HG03460 (cell line): Measurements from ENCODE around the gene RBMS1.
"Not testable (repeated sequence)": the region's sequence is repeated elsewhere in the genome, so short reads cannot be mapped to it uniquely, and the experiment has no call there.

Source experiments
- ATAC-seq: cut with Tn5 transposase; IDR thresholded peaks from one replicate; pipeline ENCODE4 v1.9.1; 2021; ENCODE audit not compliant: unreplicated experiment

RBMS1 gene

GRCh38 chr2:160502478-160502877 lies 8.9 kb upstream of the RBMS1 start:
- ATAC-seq = no peak

GRCh38 chr2:160501370-160501769 lies 7.8 kb upstream of the RBMS1 start:
- no peak for ATAC-seq

- no peak for ATAC-seq
These were observed 6.3 kb upstream of the RBMS1 start for GRCh38 chr2:160499865-160500264.

- no peak for ATAC-seq
These were observed 4.5 kb upstream of the RBMS1 start for GRCh38 chr2:160498137-160498536.

- no peak for ATAC-seq
These were observed 616 bp upstream of the RBMS1 start for GRCh38 chr2:160494201-160494644.

GRCh38 chr2:160492401-160493226 lies 993 bp downstream of the RBMS1 start:
- ATAC-seq = no peak

GRCh38 chr2:160491911-160492371 lies 1.7 kb downstream of the RBMS1 start:
- ATAC-seq = no peak

- no peak for ATAC-seq
These were observed 2.6 kb downstream of the RBMS1 start for GRCh38 chr2:160490733-160491685.

GRCh38 chr2:160489111-160489510 lies 4.5 kb downstream of the RBMS1 start:
- no peak for ATAC-seq

GRCh38 chr2:160488289-160488688 lies 5.3 kb downstream of the RBMS1 start:
- not testable (repeated sequence) for ATAC-seq

GRCh38 chr2:160486341-160486740 lies 7.3 kb downstream of the RBMS1 start:
- ATAC-seq = no peak

GRCh38 chr2:160484859-160485520 lies 8.6 kb downstream of the RBMS1 start:
- ATAC-seq = no peak

- ATAC-seq = no peak
These were observed 10.9 kb downstream of the RBMS1 start for GRCh38 chr2:160482673-160483072.

GRCh38 chr2:160479269-160479668 lies 14.3 kb downstream of the RBMS1 start:
- ATAC-seq = no peak

- no peak for ATAC-seq
These were observed 14.9 kb downstream of the RBMS1 start for GRCh38 chr2:160478660-160479059.

GRCh38 chr2:160477032-160477431 lies 16.6 kb downstream of the RBMS1 start:
- ATAC-seq = no peak

GRCh38 chr2:160474891-160475787 lies 18.5 kb downstream of the RBMS1 start:
- no peak for ATAC-seq

GRCh38 chr2:160474319-160474645 lies 19.3 kb downstream of the RBMS1 start:
- ATAC-seq = no peak

- ATAC-seq = no peak
These were observed 19.9 kb downstream of the RBMS1 start for GRCh38 chr2:160473468-160474318.
